GM18502 (cell line): ENCODE data around the gene ABHD8.

Experiments
- ATAC-seq: cut with Tn5 transposase; IDR thresholded peaks from one replicate; pipeline ENCODE4 v1.9.1; 2021; ENCODE audit warnings: mild to moderate bottlenecking; ENCODE audit not compliant: unreplicated experiment, poor library complexity

ABHD8 gene

DNA sequence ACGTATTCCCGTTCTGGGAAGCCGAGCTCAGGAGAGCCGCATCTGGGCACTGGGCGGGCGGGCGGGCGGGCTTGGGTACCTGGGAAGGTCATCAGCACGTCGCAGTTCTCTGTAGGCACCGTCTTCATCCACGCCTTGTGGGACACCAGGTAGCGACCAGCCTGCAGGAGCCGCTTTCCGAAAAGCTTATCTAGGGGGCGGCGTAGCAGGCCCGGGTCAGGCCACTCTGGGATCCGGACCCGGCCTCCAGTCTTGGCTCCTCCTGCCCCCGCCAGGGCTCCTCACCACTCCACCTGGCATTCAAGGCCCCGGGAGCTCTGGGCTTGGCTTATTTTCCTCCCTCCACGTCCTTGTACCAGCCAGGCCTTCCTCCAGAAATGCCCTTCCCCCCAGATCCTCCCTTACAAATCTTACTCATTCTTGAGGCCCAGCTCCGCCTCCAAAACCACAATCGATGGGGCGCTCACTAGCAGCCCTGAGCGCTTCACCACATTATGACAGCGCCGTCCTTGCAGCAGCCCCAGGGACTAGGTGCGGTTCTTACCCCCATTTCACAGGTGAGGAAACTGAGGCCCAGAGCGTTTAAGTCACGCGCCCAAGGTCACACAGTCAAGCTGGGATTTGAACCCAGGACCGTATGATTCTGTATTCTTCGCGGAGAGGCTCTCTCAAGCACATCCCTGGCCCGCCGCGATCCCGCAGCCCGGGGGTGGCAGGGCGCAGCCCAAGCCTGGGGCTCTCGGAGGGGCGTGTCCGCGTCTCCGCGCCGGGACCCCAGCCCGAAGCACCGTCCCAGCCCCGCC is 30.6 kb upstream of the ABHD8 start:
- ATAC-seq, result no peak

DNA sequence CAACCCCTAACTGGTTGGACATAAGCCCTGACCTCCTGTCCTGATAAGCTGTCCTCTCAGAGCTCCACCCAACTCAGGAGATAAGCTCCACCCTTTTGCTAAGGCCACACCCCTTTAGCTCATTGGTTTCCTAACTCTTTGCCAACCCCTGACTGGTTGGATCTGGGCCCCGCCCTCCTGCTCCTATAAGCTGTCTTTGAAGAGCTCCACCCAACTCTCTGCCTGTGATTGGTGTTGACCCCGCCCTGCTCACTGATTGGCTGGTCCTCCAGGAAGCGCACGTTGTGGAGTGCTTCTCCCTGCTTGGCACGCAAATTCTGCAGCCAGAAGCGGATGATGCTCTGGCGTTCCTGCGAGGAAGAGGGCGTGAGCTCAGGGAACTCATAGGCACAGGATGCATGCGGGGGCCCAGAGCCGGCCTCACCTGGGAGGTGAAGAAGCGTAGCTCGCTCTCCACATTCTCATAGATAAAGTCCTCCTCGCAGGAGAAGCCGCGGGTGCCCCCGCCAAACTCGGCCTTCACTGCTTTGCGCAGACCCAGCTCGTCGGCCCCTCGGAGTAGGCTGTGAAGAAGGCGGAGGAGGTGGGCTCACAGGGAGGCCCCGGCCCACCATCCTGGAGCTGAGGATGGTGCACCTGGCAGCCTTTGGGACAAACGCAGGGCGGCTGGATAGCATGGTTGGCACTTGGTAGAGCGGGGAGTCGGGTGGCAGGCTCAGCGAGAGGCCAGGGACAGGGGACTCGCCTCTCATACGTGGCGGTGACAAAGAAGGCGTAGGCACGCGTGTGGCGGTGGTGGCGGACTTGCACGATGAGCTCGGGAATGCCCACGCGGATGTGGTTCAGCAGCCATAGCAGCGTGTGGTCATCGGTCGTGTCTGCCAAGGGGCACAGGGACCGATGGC is 29.7 kb upstream of the ABHD8 start:
- no peak for ATAC-seq

DNA sequence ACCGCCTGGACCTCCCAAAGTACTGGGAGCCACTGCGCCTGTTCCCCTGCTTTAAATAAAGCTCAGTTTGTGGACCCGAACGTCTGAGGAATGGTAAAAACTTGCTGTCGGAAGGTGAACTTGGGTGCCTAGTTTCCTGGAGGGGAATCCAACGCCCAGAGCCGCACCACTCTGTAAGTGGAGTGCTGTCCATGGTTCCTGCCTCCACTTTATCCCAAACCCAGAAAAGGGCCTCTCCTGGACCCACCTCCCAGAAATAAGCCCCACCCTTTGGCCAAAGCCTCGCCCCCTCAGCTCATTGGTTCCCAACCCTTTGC is 29.1 kb upstream of the ABHD8 start:
- ATAC-seq, result no peak

DNA sequence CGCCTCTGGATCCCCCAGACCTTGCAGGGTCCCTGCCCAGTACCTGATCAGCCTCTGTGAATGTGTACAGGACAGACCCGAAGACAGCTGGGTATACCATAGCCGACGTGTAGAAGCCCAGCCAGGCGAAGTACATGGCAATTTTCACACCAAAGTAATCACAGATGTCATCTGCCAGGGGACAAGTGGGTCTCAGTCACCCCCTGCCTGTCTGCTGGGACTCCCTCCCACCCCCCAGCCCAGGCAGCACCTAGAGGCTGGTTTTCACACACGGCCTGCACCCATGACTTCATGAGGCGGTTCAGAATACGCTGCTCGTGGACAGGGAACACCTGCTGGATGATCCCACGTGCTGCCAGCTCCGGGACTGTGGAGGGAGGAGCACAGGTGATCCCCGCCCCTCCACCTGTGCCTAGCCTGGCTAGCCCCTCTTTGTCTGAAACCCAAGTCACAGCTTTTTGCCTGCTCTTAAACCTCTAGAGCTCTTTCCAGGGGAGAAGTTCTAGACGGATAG is 27.9 kb upstream of the ABHD8 start:
- ATAC-seq, result no peak

DNA sequence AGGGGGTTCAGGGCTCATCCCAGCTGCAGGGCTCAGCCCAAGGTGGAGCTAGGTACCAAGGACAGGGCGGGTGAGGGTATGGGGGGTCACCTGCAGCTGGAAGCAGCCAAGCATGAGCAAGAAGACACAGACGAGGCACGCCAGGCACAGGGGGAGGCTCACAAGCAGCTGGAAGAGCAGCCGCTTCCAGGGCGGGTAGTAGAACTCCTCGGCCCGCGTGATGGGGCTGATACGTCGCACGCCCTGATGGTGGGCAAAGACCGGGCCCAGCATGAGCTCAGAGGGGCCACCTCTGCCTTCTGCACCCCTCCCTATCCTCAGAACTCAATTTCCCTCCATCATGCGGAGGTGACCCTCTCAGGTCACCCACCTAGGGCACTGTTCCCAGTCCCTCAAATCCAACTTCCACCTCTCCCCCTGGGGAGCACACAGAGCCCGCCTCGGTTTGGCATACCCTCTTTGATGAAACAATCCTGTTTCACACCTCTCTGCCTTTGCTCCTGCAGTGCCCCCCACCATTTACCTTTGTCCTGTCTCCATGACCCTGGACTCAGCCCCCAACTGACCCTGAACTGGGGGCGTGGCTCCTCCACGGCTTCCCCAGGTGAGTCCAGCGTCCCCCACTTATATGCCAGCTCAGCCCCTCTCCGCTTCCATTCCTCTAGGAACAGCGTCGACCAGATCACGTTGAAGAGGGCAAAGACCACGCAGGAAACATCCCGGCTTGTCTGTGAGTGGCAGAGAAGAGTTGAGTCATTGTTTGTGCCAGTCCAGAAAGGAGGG is 27.2 kb upstream of the ABHD8 start:
- no peak for ATAC-seq

DNA sequence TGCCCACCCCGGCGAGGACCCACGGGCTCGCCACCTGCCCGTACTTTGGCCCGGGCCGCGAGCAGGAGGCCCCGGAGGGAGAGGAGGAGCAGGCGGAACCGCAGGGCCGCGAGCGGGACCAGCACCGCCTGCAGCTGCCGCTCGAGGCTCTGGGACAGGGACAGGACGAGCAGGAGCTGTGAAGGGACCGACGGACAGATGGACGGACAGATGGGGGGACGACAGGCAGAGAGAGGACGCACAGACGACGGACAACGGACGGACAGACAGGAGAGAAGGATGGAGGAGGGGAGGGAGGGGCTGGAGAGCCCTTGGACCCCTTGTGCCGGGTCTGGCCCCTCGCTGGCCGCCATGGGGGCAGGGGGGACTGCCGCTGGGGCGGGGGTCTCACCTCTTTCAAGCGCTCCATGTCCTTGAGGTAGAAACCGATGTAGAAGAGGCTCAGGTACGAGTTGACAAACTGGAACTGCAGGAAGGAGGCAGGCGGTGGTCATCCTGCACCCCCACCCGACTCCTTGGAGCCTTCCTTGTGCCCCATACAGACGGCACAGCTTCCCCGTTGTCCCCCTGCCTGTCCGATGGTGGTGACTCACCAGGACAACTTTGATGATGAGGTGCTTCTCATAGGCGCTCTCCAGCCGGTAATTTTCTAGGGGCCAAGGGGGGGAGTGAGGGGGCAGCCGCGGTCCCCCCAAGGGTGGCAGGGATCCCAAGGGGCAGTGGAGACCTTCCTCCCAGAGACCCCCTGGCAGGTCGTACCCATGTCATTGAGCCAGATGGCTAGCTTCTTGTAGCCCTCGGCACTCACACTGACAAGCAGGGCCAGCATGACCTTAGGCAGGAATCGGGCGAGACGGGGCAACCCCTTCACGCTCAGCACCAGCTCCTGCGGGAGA is 26.4 kb upstream of the ABHD8 start:
- no peak for ATAC-seq

DNA sequence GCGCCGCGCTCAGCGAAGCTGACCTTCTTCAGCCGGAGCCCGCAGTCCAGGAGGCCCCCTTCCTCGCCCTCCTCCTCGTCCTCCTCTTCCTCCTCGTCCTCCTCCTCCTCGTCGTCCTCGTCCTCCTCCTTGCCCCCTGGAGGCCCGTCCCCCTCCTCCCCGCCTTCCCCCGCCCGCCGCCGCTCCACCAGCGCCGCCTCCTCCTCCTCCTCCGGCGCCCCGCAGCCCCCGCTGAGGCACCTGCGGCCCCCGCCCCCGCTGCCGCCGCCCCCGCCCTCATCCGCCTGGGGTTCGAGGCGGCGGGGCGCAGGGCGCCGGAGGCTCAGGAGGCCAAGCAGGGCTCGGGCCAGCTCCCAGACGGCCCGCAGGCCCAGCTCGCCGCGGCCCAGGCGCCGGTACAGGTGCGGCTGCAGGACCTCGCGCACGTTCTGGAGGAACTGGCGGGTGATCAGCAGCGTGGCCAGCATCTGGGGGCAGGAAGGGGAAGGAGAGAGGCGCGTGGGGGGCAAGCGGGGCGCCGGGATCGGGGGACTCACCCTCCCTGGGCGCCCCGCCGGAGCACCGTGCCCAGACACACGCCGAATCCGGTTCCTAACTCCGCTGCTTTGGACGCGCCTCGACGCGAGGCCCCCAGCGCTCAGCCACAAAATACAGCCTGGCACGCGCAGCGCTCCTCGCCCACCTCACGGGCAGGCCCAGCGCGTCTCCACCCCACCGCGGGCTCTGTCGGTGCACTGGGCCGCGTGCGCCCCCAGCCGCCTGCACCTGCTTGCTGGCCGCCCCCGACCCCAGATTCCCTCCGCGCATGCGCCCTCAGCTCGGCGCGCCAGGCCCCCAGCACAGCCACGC is 25.5 kb upstream of the ABHD8 start:
- ATAC-seq, result no peak

DNA sequence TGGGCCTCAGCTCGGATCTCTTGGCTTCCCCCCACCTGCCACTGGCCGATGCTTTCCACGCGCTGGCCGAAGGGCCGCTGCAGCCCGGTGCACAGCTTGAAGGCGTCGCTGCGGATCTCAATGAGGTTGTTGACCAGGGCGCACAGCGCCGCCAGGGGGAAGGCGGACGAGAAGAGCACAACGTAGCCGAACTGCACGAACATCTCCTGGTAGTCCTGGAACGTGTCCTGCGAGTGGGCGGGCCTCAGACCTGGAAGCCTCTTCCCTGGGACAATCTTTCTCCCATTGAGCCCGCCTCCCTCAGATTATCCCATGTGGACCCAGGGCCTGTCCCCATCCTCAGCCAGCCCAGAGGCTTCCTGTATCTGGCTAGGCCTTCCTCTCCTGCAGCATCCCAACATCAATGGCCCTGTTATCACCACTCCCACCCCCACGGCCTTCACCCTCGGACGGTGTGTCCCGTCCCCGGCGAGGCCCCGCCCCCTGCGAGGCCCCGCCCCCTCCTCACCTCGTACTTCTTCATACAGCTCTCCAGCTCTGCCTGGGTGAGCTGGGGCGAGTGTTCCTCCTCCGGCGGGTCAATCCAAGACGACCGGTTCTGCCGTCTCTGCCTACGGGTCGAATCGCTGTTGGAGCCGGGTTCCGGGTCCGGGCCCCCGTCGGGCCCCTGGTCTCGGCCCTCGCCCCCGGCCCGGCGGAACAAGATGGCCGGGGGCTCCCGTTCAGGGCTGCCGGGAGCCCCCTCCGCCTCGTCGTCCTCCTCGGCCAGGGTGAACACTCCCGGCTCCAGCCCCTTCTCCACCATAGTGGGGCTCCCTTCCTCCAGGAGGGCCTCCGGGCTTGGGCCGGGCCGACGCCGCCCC is 24.7 kb upstream of the ABHD8 start:
- ATAC-seq, result no peak

DNA sequence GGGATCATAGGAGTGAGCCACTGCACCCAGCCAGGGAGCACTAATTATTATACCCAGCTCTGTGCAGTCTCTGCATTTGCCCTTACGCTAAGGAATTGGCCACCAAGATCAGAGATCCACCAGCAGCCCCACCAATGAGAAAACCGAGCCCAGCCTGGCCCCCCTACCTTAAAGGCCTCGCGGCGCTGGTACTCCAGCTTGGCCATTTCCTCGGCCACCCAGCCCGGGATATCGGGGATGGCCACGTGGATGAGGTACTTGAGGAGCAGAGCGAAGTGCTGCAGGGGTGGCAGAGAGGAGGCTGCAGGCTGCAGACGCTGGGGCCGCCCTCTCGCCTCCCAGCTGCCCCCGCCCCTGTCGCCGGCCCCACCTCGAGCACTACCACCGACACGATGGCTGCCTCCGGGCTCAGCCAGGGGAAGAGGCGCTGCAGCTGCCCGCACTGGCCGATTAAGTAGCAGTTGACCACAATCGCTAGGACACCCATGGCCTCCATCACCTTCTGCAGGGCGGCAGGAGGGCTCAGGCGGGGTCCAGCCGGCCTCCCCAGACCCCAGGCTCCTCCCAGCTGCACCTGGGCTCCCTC is 23.9 kb upstream of the ABHD8 start:
- no peak for ATAC-seq

DNA sequence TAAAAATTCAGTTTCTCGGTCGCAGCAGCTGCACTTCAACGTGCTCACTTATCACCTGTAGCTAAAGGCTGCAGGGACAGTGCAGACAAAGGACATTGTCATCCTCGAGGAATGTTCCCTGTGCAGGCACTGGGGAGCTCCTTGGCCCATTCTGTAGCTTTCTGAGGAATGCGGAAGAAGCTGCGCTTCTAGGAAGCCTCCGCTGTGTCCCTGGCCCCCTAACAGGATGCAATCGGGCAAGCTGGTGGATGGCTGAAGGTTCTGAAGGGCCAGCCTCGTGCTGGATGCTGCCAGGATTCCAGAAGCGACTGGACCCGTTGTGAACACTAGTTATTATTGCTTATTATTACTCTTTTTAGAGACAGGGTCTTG is 23.4 kb upstream of the ABHD8 start:
- ATAC-seq, result no peak

DNA sequence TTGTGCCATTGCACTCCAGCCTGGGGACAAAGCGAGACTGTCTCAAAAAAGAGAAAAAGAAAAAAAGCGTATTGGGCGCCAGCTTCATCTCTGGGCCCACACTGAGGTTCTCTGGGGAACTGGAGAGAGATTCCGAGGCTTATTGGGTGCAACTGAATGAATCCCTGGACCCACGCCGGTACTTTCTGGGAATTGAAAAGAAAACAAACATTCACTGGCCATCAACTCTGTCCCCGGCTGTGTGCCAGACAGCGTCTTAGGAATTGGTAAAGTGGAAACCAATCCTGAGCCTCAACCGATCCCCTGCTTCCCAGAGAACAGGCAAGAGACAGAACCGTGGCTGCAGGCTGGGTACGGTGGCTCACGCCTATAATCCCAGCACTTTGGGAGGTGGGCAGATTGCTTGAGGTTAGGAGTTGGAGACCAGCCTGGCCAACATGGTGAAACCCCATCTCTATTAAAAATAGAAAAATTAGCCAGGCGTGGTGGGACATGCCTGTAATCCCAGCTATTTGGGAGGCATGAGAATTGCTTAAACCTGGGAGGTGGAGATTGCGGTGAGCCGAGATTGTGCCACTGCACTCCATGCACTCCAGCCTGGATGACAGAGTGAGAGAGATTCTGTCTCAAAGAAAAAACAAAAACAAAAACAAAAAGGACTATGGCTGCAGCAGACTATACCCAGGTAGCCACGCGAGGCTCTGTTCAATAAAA is 22.8 kb upstream of the ABHD8 start:
- no peak for ATAC-seq

DNA sequence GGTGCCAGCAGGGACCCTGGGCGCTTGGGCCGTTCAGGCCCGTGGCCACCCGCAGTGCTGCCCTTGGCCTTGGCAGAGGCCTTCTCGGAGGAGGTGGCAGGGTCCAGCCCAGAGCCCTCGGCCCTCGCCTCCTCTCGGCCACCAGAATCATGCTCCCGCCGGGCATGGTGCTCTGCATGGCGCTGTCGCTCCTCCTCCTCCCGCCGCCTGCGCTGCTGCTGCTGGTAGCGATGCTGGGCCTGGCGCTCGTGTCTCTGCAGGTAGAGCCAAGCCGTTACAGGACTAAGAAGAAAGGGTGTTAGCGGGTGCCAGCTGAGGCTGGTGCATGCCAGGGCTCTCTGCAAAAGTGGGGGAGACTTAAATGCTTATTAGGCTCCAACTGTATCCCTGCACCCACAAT is 21.9 kb upstream of the ABHD8 start:
- no peak for ATAC-seq

DNA sequence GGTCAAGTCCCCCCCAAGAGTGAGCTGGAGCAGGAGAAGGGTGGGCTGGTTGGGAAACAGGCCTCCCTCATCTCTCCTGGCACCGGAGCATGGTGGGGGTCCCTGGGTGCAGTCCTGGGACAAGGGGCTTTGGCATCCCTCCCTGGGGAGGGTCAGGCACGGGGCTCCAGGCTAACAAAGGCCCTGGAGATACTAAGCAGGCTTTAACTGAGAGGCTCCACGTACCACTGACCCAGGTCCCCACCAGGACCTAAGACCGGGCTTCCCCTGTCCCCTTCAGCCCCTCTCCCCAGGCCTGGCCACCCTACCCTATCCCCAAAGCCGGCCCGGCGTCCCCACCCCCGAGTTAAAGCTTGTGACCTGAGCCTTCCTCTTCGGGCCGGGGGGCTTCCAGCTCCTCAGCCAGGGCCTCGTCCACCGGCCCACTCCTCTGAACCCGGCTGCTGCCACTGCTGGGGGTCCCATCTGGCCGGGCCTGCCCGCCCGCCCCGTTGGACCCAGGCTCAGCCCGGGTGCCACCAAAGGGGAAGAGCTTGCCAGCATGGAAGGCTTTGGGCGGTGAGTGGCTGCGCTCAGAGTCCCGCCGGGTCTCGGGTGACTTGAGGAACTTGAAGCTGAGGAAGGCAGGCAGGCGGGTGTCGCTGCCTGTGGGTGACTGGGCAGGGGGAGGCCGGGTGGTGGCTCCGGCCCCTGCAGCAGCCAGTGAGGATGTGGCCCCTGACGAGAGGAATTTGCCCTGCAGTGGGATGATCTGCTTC is 21.3 kb upstream of the ABHD8 start:
- ATAC-seq, result no peak

DNA sequence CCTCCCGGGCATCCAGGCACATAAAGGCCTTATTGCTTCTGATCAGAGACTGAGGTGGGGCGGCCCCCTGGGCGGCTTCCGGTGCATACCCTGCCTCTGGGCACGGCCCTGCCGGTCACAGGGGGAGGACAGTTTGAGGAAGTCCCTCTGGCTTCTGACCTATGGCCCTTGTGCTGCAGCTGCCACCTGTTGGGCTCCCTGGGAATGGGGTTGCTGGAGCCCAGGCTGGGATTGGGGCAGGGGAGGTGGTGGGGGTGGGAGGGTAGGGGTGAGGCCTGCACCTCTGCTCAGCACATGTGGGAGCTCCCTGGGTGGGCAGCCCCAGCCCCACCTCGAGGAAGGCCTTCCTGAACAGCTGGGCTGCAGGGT is 20.7 kb upstream of the ABHD8 start:
- no peak for ATAC-seq

DNA sequence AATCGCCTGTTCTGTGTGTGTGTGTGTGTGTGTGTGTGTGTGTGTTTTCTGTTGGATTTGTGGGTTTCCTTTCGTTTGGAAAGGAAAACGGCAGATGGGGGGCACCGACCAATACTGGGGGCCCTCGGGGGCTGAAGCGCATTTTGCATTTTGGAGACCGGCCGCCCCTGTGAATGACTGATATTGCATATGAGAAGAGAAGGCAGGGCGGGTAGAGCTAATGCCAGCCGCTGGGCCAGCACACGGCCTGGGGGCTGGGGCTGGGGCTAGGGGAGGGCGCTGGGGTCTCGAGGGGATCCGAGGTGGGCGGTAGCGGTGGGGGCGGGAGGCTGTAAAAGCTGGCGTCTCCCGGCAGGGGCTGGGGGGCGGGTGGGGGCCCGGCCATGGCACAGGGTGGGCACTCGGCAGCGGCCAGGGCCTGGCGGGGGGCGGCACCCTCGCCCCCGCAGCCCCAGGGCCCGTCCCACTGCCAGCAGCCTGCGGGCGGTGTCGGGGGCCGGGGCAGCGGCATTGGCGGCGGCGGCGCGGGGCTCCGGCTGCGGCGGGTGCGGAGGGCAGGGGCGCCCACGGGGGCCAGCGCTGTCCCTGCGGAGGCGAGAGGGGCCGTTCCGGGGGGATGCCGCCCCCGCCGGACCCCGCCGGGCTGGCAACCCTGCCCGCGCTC is 20.2 kb upstream of the ABHD8 start:
- ATAC-seq, result no peak

DNA sequence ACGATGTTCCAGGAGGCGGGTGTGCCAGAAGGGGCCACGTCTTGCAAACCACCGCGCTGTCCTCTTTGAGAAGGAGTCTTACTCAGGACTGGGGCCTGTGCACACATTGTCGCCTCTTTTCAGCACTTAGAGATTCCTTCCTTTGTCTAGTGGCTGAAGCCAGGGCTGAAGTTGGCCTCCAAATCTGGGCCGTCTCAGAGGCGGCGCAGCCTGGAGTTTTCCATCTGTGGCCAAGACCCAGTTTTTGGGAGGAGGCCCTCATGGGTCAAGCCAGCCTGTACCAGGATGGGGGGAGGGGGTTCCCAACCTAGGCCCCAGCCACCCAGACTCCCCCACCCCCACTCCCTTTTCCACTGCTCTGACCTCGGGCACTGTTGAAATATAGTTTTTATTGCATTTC is 19.6 kb upstream of the ABHD8 start:
- ATAC-seq, result no peak
